A673 (cell line): Measurements from ENCODE around the gene ADAMTSL2. TPM values are rescaled to one million over a fixed set of nuclear protein-coding genes. Genes with fewer than 3 reads are reported as not detected.
A peak's percentile ranks its signal among the peaks of the same experiment; 100 is the strongest.

Experiments used
- BruUV-seq: library from RNA; stranded (reverse); fragments of 400-500 nt; replicated peaks from 2 replicates; lab custom pipeline; 2021; lab: Mats Ljungman, UMichigan
- CTCF ChIA-PET: fragments of 300-600 bp; sonication (Branson Sonifier 250); formaldehyde crosslinking; loops from one replicate; lab custom pipeline; 2022; ENCODE audit warnings: antibody characterized with exemption; lab: Charles Lee
- POLR2A ChIA-PET: fragments of 300-600 bp; sonication (Branson Sonifier 250); formaldehyde crosslinking; loops from one replicate; lab custom pipeline; 2022; ENCODE audit warnings: antibody characterized with exemption; ENCODE audit not compliant: low non-redundant PET; lab: Charles Lee
- DNase-seq: peaks from one replicate; pipeline ENCODE4 v3.0.0-alpha.2; 2015; ENCODE audit warnings: low spot score
- H3K27ac ChIP-seq: fragments of 200-600 bp; sonication (generic); 2 replicates; pipeline ENCODE4 v1.5.1; 2016; ENCODE audit warnings: mixed run types, low read depth, mild to moderate bottlenecking, mixed read lengths, antibody characterized with exemption, low read length; ENCODE audit not compliant: poor library complexity, severe bottlenecking
- H3K27me3 ChIP-seq: fragments of 200-600 bp; sonication (generic); replicated peaks from 2 replicates; pipeline ENCODE4 v1.6.1; 2017; ENCODE audit warnings: mixed run types, low read depth, mild to moderate bottlenecking, mixed read lengths, antibody characterized with exemption, low read length; ENCODE audit not compliant: insufficient read depth, poor library complexity
- H3K36me3 ChIP-seq: fragments of 200-600 bp; sonication (generic); 2 replicates; pipeline ENCODE4 v1.6.1; 2016; ENCODE audit warnings: mixed run types, mild to moderate bottlenecking, mixed read lengths, antibody characterized with exemption, low read length; ENCODE audit not compliant: insufficient read depth, poor library complexity, severe bottlenecking
- H3K4me1 ChIP-seq: fragments of 200-600 bp; sonication (generic); 2 replicates; pipeline ENCODE4 v1.6.1; 2017; ENCODE audit warnings: mixed run types, mild to moderate bottlenecking, mixed read lengths, antibody characterized with exemption, low read length; ENCODE audit not compliant: insufficient read depth, poor library complexity, severe bottlenecking
- H3K4me3 ChIP-seq: fragments of 200-600 bp; sonication (generic); 2 replicates; pipeline ENCODE4 v1.5.1; 2016; ENCODE audit warnings: low read depth, mixed run types, mild to moderate bottlenecking, mixed read lengths, low read length; ENCODE audit not compliant: poor library complexity, severe bottlenecking
- H3K9me3 ChIP-seq: fragments of 200-600 bp; sonication (generic); 2 replicates; pipeline ENCODE4 v1.6.1; 2016; ENCODE audit warnings: mixed run types, low read depth, mild to moderate bottlenecking, mixed read lengths, antibody characterized with exemption, low read length; ENCODE audit not compliant: poor library complexity, severe bottlenecking
- EZH2 ChIP-seq: fragments of 200-600 bp; sonication (generic); IDR thresholded peaks from 2 replicates; pipeline ENCODE4 v1.6.1; 2017; ENCODE audit warnings: borderline replicate concordance, low read depth, mild to moderate bottlenecking, mixed read lengths, antibody characterized with exemption, low read length; ENCODE audit not compliant: poor library complexity, severe bottlenecking
- intact Hi-C: fragments of 100-400 bp; cut with micrococcal nuclease; formaldehyde crosslinking; loops from one replicate; pipeline ENCODE4 v1.10.0; 2022; ENCODE audit not compliant: unreplicated experiment
- total RNA-seq: library from RNA; stranded (reverse); gene quantifications from 2 replicates; pipeline ENCODE4 v1.2.3, GENCODE V29; 2021
- TF ChIP-seq, protein P1 (sequence below): fragments of 300-800, 200-600 bp; sonication (generic); conservative IDR thresholded peaks from 2 replicates; pipeline ENCODE4 v1.5.1; 2017; ENCODE audit warnings: low read depth, mild to moderate bottlenecking, antibody characterized with exemption, low read length, moderate library complexity, mixed read lengths

ADAMTSL2 gene
- total RNA-seq, 1 experiment from 2014 or later = 0.06 TPM

DNA sequence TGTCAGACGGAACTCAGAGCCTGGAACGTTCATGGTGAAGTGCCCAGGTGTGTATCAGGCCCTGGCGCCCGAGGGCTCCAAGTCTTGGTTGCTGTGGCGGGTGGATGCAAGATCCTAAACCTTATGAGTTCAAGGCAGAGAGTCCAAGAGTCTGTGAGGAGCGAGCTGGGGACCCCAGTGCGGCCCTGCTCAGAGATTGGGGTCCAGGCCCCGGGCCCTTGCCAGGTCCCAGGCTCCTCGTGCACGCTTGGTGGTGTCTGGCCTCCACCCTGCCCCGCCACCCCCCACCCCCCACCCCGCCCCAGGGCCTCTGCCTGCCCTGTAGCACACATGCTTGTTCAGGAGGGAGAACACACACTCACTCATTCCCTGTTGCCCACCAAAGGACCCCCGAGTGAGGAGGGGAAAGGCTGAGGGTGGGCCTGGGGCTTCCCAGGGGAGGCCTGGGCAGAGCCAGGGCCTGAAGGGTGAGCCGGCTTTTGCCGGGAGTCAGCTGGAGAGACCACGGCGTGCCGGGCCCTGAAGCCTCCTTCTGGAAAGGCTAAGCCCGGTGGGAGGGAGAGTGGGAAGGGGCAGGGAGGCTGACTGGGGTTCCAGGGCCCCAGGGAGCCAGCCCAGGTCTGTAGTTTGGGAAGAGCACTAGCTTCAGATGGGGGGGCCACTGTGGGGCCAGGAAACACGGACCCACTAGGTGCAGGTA is 37.5 kb downstream of the ADAMTSL2 start:
- BruUV-seq = no TSS peak
- POLR2A ChIA-PET = no interaction called here

DNA sequence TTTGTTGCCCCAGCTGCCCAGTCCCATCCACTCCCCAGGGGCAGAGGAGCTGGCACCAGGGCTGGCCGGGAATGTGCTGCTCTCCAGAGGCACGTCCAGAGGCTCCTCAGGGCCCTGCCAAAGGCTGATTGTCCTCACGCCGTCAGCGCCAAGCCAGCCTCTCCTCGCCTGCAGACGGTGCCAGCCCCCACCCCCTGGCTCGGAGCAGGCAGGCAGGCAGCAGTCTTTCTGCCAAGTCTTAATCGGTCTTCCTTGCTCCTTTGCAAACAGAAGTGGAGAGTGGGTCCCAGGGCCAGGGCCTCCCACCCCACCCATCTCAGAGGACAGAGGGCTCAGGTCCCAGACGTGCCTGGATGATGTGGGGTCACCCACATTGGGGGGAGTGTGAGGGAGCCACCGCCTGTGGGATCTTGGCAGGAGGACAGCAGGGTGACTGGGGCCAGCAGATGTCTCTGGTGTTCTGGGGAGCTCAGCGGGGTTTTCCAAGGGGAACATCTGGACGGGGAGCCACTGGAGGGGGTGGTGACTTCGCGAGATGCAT is 38.4 kb downstream of the ADAMTSL2 start:
- Histone ChIP-seq H3K27me3 (no peaks in the 10 kb centered on the region), H3K27ac (no peak overlapping the region), H3K4me3 (no peak overlapping the region), H3K9me3 (no peaks in the 10 kb centered on the region), H3K4me1 (peaks cover 4% of the 10 kb centered on the region), H3K36me3 (no peaks in the 10 kb centered on the region)
- TF ChIP-seq EZH2 = no peak
- TF ChIP-seq, protein P1, sequence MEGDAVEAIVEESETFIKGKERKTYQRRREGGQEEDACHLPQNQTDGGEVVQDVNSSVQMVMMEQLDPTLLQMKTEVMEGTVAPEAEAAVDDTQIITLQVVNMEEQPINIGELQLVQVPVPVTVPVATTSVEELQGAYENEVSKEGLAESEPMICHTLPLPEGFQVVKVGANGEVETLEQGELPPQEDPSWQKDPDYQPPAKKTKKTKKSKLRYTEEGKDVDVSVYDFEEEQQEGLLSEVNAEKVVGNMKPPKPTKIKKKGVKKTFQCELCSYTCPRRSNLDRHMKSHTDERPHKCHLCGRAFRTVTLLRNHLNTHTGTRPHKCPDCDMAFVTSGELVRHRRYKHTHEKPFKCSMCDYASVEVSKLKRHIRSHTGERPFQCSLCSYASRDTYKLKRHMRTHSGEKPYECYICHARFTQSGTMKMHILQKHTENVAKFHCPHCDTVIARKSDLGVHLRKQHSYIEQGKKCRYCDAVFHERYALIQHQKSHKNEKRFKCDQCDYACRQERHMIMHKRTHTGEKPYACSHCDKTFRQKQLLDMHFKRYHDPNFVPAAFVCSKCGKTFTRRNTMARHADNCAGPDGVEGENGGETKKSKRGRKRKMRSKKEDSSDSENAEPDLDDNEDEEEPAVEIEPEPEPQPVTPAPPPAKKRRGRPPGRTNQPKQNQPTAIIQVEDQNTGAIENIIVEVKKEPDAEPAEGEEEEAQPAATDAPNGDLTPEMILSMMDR = no peak
- ChIA-PET CTCF (no interaction called here), POLR2A (no interaction called here)
- BruUV-seq = no TSS peak
- peak; percentile 26 for DNase-seq
- intact Hi-C loops = no loop called here

More for the DNA sequence above, 37.5 kb downstream of the ADAMTSL2 start:
- CTCF ChIA-PET = no interaction called here
- H3K9me3 ChIP-seq = no peaks in the 10 kb centered on the region
- TF ChIP-seq, protein P1 = no peak
- TF ChIP-seq EZH2 = no peak
- H3K4me3 ChIP-seq = no peak overlapping the region
- no peaks in the 10 kb centered on the region for H3K27me3 ChIP-seq
- no peaks in the 10 kb centered on the region for H3K4me1 ChIP-seq
- H3K27ac ChIP-seq = no peak overlapping the region
- no peak for DNase-seq
- no peaks in the 10 kb centered on the region for H3K36me3 ChIP-seq
- intact Hi-C loops = no loop called here

DNA sequence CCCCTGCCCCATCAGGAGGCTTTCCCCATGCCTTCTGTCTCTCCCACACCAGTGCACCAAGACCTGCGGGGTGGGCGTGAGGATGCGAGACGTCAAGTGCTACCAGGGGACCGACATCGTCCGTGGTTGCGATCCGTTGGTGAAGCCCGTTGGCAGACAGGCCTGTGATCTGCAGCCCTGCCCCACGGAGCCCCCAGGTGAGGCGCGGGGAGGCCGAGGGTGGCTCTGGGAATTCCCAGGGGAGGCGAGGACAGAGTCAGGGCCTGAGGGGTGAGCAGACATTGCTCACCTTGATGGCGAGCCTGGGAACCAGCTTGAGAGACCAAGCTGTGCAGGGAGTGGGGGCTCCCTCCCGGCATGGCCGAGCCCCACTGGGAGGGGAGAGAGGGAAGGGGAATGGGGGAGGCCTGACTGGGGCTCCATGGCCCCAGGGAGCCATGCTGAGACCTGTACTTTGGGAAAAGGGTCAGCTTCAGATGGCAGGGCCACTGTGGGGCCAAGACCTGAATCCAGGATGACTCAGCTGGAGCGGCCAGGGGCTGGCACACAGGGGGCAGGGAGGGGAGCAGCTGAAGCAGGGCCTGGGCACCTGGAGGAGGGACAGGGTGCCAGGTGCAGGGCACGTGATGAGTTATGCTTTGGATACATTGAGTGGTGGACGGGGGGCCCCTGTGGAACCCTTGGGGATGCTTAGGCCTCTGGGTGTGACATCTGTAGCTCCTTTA is 39.4 kb downstream of the ADAMTSL2 start:
- CTCF ChIA-PET = no interaction called here
- POLR2A ChIA-PET = no interaction called here

More for the DNA sequence above, 39.4 kb downstream of the ADAMTSL2 start:
- H3K9me3 ChIP-seq = no peaks in the 10 kb centered on the region
- TF ChIP-seq, protein P1 = no peak
- TF ChIP-seq EZH2 = no peak
- H3K27ac ChIP-seq = no peak overlapping the region
- no peaks in the 10 kb centered on the region for H3K27me3 ChIP-seq
- no peaks in the 10 kb centered on the region for H3K36me3 ChIP-seq
- no TSS peak for BruUV-seq
- peaks cover 4% of the 10 kb centered on the region for H3K4me1 ChIP-seq
- H3K4me3 ChIP-seq = no peak overlapping the region
- no peak for DNase-seq
- intact Hi-C loops = no loop called here
